Measurements from ENCODE around the gene MEP1A. TPM values are rescaled to one million over a fixed set of nuclear protein-coding genes. Genes with fewer than 3 reads are reported as not detected.

Gene MEP1A
- total and polyA plus RNA-seq, 2 of the 4 experiments (the other 2 are of a cell fraction): not detected

GRCh38 chr6:46794068-46794467, 879 bp downstream of the MEP1A start:
- no peak overlapping the region for H3K9ac ChIP-seq (ENCODE audit: low read depth, low read length)
- dilution Hi-C loops (cut with HindIII; ENCODE audit: low sequenced_read_pairs, unreplicated experiment): no loop called here

More at GRCh38 chr6:46794068-46794467, 879 bp downstream of the MEP1A start:
- H3K4me1 ChIP-seq (ENCODE audit: control insufficient read depth, insufficient read depth, low read length): no peaks in the 10 kb centered on the region
- no peaks in the 10 kb centered on the region for H3K36me3 ChIP-seq (ENCODE audit: control insufficient read depth, insufficient read depth, low read length)
- H2AFZ ChIP-seq (replicated peaks; ENCODE audit: low read length, poor library complexity): no peak overlapping the region
- no peak overlapping the region for H4K5ac ChIP-seq (ENCODE audit: low read depth, low read length)
- H2BK20ac ChIP-seq (ENCODE audit: low read depth, low read length): no peak overlapping the region
- no CpG with 5 or more reads among the region's 3 CpGs for WGBS, 2 experiments (ENCODE audit: extremely low coverage in 2 of 2, insufficient read length in 1 of 2)
- ChIA-PET POLR2A (ENCODE audit: unreplicated experiment) (no interaction called here), CTCF (no interaction called here)
- H3K4ac ChIP-seq (ENCODE audit: low read depth, low read length): no peak overlapping the region
- ATAC-seq (ENCODE audit: low read depth) (no peak), DNase-seq (no peak)
- H2AK5ac ChIP-seq (ENCODE audit: low read depth, low read length): no peak overlapping the region
- no peak overlapping the region for H2BK120ac ChIP-seq (ENCODE audit: low read depth, low read length)
- H2BK15ac ChIP-seq (ENCODE audit: low read depth, low read length): no peak overlapping the region
- H4K20me1 ChIP-seq (ENCODE audit: insufficient read depth, low read length): no peaks in the 10 kb centered on the region
- no peak for TF ChIP-seq NFE2L2 (IDR thresholded peaks at IDR 0.05; ENCODE audit: low read depth, low read length)
- TF ChIP-seq RAD21 (IDR thresholded peaks at IDR 0.05; ENCODE audit: low read length): no peak
- TF ChIP-seq RFX5 (IDR thresholded peaks at IDR 0.05; ENCODE audit: low read depth, low read length): no peak
- H3K56ac ChIP-seq (ENCODE audit: extremely low read depth, insufficient read depth, low read length): no peak overlapping the region
- H3K23ac ChIP-seq (ENCODE audit: low read depth, low read length): no peak overlapping the region
- H4K91ac ChIP-seq (ENCODE audit: insufficient read depth, low read depth, low read length): no peak overlapping the region
- no peak overlapping the region for H4K8ac ChIP-seq (ENCODE audit: low read depth in 2 of 2, low read length in 2 of 2)
- no peak overlapping the region for H3K27ac ChIP-seq (ENCODE audit: insufficient read depth, low read length)
- H3K4me2 ChIP-seq (ENCODE audit: low read depth, low read length): no peak overlapping the region
- in situ Hi-C loops (cut with MboI; ENCODE audit: low sequenced_read_pairs) (loop anchor here (25.0 kb wide), 1 partner anchor 382 kb away; no protein-coding TSS in a partner anchor), intact Hi-C loops (cut with micrococcal nuclease) (no loop called here)
- no peak overlapping the region for H2AK9ac ChIP-seq (replicated peaks; ENCODE audit: low read depth, low read length, poor library complexity)
- no peaks in the 10 kb centered on the region for H3K79me1 ChIP-seq (ENCODE audit: low read depth in 1 of 2, low read length in 2 of 2)
- H3K18ac ChIP-seq (ENCODE audit: low read depth, low read length): no peak overlapping the region
- H2BK5ac ChIP-seq (ENCODE audit: low read depth, low read length, poor library complexity, severe bottlenecking): no peak overlapping the region
- no peaks in the 10 kb centered on the region for H3K9me1 ChIP-seq (ENCODE audit: insufficient read depth, low read length)
- no TSS peak for BruUV-seq (replicated peaks)
- no peaks in the 10 kb centered on the region for H3K27me3 ChIP-seq (ENCODE audit: control insufficient read depth, insufficient read depth, low read length)
- no peaks in the 10 kb centered on the region for H3K9me3 ChIP-seq (ENCODE audit: control insufficient read depth, insufficient read depth, low read length)
- no peak overlapping the region for H3K14ac ChIP-seq (replicated peaks; ENCODE audit: low read depth, low read length)
- no peak overlapping the region for H3K4me3 ChIP-seq (ENCODE audit: insufficient read depth, low read depth, low read length)

All from IMR-90 (cell line).